WTC11 (cell line): Measurements from ENCODE around the gene ERAP2.

Source experiments
- CREM ChIP-seq: sonication (generic); formaldehyde crosslinking; IDR thresholded peaks from 2 replicates; pipeline ENCODE4 v1.8.1; 2022; ENCODE audit warnings: mild to moderate bottlenecking, missing genetic modification reagents, moderate library complexity
- CTCF ChIP-seq: fragments of 200-600 bp; IDR thresholded peaks from 2 replicates; pipeline ENCODE4 v1.8.0; 2022; ENCODE audit warnings: antibody characterized with exemption
- FOXJ3 ChIP-seq: sonication (generic); formaldehyde crosslinking; IDR thresholded peaks from 2 replicates; pipeline ENCODE4 v1.9.0; 2021; ENCODE audit warnings: missing genetic modification reagents, mild to moderate bottlenecking, borderline replicate concordance
- FOXK1 ChIP-seq: sonication (generic); formaldehyde crosslinking; IDR thresholded peaks from 2 replicates; pipeline ENCODE4 v1.8.0; 2022; ENCODE audit warnings: mild to moderate bottlenecking, moderate library complexity, missing genetic modification reagents
- NR1H2 ChIP-seq: sonication (generic); formaldehyde crosslinking; IDR thresholded peaks from 2 replicates; pipeline ENCODE4 v1.9.0; 2021; ENCODE audit warnings: mild to moderate bottlenecking, moderate library complexity, missing genetic modification reagents
- STAT6 ChIP-seq: sonication (generic); formaldehyde crosslinking; conservative IDR thresholded peaks from 2 replicates; pipeline ENCODE4 v1.8.1; 2023; ENCODE audit warnings: mild to moderate bottlenecking, low read depth, missing genetic modification reagents, moderate library complexity
- TEAD1 ChIP-seq: sonication (generic); formaldehyde crosslinking; IDR thresholded peaks from 2 replicates; pipeline ENCODE4 v1.8.0; 2022; ENCODE audit warnings: mild to moderate bottlenecking, missing genetic modification reagents
- ZBTB43 ChIP-seq: sonication (generic); formaldehyde crosslinking; IDR thresholded peaks from 2 replicates; pipeline ENCODE4 v1.8.1; 2023; ENCODE audit warnings: mild to moderate bottlenecking, missing genetic modification reagents
- ZNF232 ChIP-seq: sonication (generic); formaldehyde crosslinking; IDR thresholded peaks from 2 replicates; pipeline ENCODE4 v1.8.0; 2022; ENCODE audit warnings: mild to moderate bottlenecking, missing genetic modification reagents
- ZNF416 ChIP-seq: fragments of 250-450 bp; sonication (Bioruptor Pico); IDR thresholded peaks from 2 replicates; pipeline ENCODE4 v1.9.0; 2021; ENCODE audit warnings: mild to moderate bottlenecking, inconsistent platforms
- ZNF532 ChIP-seq: fragments of 250-450 bp; sonication (Bioruptor Pico); IDR thresholded peaks from 2 replicates; pipeline ENCODE4 v1.9.0; 2021; ENCODE audit warnings: mild to moderate bottlenecking, borderline replicate concordance

GRCh38 chr5:96943799-96944198 lies 67.5 kb downstream of the ERAP2 start:
- TF ChIP-seq CTCF (no peak), FOXJ3 (CRISPR knock-in tag) (no peak), ZNF232 (CRISPR knock-in tag) (no peak), TEAD1 (CRISPR knock-in tag) (no peak), CREM (CRISPR knock-in tag) (no peak), ZNF416 (CRISPR knock-in tag) (no peak), NR1H2 (CRISPR knock-in tag) (no peak), ZBTB43 (CRISPR knock-in tag) (no peak), FOXK1 (CRISPR knock-in tag) (no peak), ZNF532 (CRISPR knock-in tag) (no peak), STAT6 (CRISPR knock-in tag) (no peak)
